A549 (cell line): ENCODE results near the gene PAPSS2.

ENCODE experiments used
- CTCF ChIP-seq: fragments of >200 bp; sonication (Bioruptor Twin); formaldehyde crosslinking; IDR thresholded peaks from 3 replicates; pipeline ENCODE4 v1.5.1; 2016
- POLR2A ChIP-seq: IDR thresholded peaks from 2 replicates; pipeline ENCODE4 v1.6.1; 2012; ENCODE audit warnings: mild to moderate bottlenecking, low read length
- SREBF2 ChIP-seq: fragments of 450-650 bp; IDR thresholded peaks from 2 replicates; pipeline ENCODE4 v1.6.1; 2014; ENCODE audit warnings: mild to moderate bottlenecking, moderate library complexity

GRCh38 chr10:87657371-87657770, 2.3 kb upstream of the PAPSS2 start:
- no peak for TF ChIP-seq CTCF
- TF ChIP-seq POLR2A: no peak
- no peak for TF ChIP-seq SREBF2
